Stimulated activated CD4-positive, alpha-beta T cell treated with anti-CD3 and anti-CD28 coated beads, TNF-alpha, amount 100 ng/mL, for 24 hours (primary cell): ENCODE data around the gene GRK3.
"Not testable (repeated sequence)": the region's sequence is repeated elsewhere in the genome, so short reads cannot be mapped to it uniquely, and the experiment has no call there.

Source experiments
- DNase-seq, 3 experiments: peaks; one replicate each; pipeline ENCODE4 v3.0.0-alpha.2; 2020; ENCODE audit warnings: low read depth in 3 of 3

Gene GRK3

GRCh38 chr22:25572708-25573171, 8.3 kb downstream of the GRK3 start:
- DNase-seq, result no peak

- DNase-seq, result no peak
Measured at GRCh38 chr22:25573841-25574240, 9.4 kb downstream of the GRK3 start.

- no peak for DNase-seq
Measured at GRCh38 chr22:25574736-25575135, 10.3 kb downstream of the GRK3 start.

- not testable (repeated sequence) for DNase-seq
Measured at GRCh38 chr22:25575674-25576392, 11.4 kb downstream of the GRK3 start.

DNA sequence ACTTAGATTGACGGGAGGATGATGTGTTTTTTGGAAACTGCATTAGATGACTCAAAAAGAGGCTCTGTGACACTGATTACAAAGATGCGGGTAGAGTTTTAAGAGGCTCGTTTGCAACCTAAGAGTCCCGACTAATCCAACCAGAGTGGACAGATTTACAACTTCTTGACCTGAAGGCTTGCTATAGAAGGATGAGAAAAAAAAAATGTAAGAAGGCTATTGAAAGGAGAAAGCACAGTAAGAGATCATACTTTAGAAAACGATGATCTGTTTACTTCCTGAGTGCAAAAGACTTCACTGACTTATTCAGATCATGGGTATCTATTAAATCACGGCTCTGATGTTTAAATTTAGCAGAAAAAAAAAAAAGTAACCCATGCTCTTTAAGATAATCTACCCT, 17.0 kb downstream of the GRK3 start:
- not testable (repeated sequence) for DNase-seq

DNA sequence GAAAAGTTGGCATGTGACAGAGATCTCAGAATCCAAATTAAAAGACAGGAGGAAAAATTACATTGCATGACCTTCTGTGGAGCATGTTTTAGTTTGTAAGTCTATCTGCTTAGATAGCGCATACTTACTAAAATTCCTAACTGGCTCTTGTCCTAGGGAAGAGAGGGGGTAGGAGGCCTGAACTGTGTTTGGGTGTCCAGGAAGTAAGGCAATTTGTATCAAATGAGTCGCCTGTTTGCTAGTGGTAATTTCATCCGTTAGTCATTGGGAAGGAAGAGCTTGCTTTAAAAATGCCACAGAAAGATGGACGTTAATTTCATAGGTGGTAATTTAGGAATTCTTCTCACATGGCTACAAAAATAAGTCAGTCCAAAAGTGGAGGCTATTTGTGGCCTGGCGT, 18.5 kb downstream of the GRK3 start:
- no peak for DNase-seq

- not testable (repeated sequence) for DNase-seq
Measured at GRCh38 chr22:25584993-25585392, 20.5 kb downstream of the GRK3 start.

DNA sequence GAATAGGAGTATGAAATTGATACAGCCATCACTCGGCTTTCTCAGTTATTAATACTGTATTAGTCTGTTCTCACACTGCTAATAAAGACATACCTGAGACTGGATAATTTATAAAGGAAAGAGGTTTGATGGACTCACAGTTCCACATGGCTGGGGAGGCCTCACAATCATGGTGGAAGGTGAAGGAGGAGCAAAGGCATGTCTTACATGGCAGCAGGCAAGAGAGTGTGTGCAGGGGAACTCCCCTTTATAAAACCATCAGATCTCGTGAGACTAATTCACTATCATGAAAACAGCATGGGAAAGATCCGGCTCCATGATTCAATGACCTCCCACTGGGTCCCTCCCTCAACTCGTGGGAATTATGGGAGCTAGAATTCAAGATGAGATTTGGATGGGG, 25.2 kb downstream of the GRK3 start:
- DNase-seq, result not testable (repeated sequence)

DNA sequence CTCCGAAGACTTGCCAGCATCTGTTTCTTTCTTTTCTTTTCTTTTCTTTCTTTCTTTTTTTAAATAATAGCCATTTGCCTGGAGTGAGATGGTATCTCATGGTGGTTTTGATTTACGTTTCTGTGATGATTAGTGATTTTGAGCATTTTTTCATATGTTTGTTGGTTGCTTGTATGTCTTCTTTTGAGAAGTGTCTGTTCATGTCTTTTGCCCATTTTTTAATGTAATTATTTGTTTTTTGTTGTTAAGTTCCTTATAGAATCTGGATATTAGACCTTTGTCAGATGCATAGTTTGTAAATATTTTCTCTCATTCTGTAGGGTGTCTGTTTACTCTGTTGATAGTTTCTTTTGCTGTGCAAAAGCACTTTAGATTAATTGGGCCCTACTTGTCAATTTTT, 28.8 kb downstream of the GRK3 start:
- not testable (repeated sequence) for DNase-seq

DNA sequence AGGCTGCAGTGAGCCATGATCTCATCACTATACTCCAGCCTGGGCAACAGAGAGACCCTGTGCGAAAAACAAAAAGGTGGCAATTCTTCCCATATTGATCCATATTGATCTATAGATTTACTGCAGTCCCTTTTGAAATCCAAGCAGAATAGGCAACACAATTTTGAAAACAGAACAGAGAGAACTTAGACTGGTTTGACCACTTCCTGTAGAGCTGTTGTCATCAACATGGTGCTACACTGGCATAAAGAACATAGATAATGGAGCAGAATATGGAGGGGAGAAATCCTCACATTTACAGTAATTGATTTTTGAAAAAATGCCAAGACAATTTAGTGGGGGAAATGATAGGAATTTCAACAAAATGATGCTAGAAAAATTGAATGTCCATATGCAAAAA, 34.1 kb downstream of the GRK3 start:
- DNase-seq, result no peak

DNA sequence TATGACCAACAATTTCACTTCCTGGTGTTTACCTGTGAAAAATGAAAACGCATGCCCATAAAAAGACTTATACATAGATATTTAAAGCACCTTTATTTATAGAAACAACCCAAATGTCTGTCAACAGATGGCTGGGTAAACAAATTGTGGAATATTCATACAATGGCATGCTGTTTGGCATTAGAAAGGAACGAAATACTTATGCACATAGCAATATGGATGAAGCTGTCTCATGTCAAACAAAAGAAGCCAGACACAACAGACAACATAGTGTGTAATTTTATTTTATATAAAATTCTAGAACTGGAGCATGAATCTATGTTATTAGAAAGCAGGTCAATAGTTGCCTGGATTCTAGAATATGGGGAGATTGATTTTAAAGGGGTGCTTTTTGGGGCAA, 38.0 kb downstream of the GRK3 start:
- no peak for DNase-seq

DNA sequence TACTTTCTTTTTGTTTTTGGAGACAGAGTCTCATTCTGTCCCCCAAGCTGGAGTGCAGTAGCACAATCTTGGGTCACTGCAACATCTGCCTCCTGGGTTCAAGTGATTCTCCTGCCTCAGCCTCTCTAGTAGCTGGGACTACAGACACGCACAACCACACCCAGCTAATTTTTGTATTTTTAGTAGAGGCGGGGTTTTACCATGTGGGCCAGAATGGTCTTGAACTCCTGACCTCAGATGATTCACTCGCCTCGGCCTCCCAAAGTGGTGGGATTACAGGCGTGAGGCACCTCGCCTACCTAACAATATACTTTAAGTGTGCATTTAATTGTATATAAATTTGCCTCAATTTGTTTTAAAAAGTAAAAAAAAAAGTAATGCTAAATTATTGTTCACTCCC, 38.4 kb downstream of the GRK3 start:
- DNase-seq, result no peak

- DNase-seq, result not testable (repeated sequence)
Measured at GRCh38 chr22:25605146-25605545, 40.7 kb downstream of the GRK3 start.

- DNase-seq, result not testable (repeated sequence)
Measured at GRCh38 chr22:25605565-25605964, 41.1 kb downstream of the GRK3 start.

DNA sequence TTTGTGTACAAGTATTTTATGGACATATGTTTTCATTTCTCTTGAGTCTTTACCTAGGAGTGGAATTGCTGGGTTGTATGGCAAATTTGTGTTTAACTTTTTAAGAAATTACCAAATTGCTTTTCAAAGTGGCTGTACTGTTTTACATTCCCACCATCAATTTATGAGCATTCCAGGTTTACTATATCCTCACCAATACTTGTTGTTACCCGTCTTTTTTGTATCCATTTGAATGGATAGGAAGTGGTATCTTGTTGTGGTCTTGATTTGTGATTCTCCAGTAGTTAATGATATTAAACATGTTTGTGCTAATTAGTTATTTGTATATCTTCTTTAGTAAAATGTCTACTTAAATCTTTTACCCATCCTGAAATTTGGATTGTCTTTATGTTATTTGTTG, 46.8 kb downstream of the GRK3 start:
- DNase-seq, result not testable (repeated sequence)

DNA sequence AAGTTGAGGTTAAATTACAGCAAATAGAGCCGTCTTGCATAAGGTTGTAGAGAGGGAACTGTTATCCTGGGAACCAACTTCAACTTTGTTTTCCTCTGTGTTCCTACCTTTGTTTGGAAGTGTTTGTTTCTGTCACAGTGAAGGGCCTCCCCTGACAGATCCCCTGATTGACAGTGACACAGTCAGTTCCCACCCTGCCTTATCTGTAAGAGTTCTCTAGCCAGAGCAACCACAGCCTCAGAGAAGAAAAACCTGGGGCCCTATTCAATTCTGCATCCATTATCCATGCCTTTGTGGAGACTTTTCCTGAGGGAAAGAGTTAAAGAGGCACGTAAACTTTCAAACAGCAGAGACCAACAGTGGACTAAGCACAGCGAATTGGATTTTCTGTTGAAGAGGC, 48.7 kb downstream of the GRK3 start:
- DNase-seq, result not testable (repeated sequence)

- DNase-seq, result not testable (repeated sequence)
Measured at GRCh38 chr22:25613558-25613957, 49.1 kb downstream of the GRK3 start.

DNA sequence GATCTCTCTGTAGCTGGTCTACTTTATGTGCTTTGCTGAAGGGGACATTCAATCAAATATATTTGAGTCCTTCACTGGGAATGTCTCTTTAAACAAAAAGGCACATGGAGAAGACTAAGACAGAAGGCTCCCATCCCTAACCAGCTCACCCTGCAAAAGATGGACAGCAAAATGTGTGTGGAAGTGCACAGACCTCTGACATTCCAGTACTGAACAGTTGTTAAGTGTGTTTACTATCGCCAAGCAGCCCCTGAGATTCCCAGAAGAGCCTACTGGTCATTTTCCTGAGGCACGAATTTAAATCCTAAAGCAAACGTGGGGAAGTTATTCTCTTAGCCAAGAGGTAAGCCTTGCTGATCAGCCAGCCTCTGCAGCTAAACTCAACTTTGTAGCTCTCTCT, 50.3 kb downstream of the GRK3 start:
- not testable (repeated sequence) for DNase-seq

DNA sequence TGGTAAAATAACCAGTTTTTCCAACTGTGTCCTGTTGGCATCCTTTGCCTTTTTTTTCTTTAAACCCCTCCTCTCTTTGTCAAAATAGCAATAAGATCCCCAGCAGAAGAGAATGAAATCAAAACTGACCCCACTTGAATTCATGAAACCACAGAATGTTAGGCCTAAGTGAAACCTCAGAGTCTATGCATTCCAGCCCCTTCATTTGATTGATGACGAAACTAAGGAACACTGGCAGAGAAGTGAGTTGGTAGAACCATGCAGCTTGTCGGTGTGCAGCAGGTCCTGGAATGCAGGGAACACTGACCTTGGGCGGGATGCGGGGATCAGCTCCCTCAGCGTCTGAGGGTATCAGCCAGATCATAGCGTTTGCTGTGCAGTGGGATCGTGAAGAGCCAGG, 57.5 kb downstream of the GRK3 start:
- DNase-seq, result no peak

DNA sequence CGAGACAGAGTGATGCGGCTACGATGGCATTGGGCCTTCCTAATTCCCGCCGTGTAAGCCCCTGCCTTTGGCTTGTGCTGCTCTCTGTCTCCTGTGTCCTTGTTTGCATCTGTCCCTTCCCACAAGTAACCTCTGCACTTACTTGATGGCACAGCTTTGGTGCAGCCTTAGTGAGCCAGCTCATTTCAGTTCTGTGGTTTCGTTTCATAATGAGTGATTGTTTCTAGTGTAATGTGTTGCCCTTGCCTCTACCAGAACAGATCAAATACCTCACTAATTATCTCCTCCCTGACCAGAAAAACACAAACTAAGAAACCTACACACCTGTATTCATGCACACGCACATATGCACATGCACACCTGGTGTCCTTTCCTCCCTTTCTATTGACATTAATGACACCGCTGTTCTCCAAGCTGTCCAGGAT, 58.8 kb downstream of the GRK3 start:
- no peak for DNase-seq

- DNase-seq, result no peak
Measured at GRCh38 chr22:25623851-25624250, 59.4 kb downstream of the GRK3 start.

DNA sequence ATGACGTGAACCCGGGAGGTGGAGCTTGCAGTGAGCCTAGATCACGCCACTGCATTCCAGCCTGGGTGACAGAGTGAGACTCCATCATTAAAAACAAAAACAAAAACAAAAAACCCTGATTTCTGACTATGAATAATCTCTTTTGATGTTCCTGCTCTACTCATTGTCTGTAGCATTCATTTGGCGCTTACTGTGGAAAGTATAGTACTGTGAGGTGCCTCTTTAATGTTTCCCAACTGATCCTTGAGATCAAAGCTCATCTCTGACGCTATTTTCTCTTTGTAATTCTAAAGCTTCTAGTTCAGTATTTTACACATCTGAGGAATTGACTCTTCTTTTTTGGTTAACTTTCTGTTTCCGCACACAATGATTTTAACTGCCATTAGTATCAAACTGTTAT, 60.0 kb downstream of the GRK3 start:
- no peak for DNase-seq

- DNase-seq, result not testable (repeated sequence)
Measured at GRCh38 chr22:25625747-25626623, 61.5 kb downstream of the GRK3 start.
